Activated T-cell treated with anti-CD3 and anti-CD28 coated beads, Interleukin-2, amount 50 U/mL, for 72 hours (primary cell): ENCODE data around the gene ENOX1. TPM values are rescaled to one million over a fixed set of nuclear protein-coding genes. Genes with fewer than 3 reads are reported as not detected.

Source experiments
- ATAC-seq, 2 donors: fragments of 150-1000 bp; cut with Tn5 transposase; replicated peaks in 1 of 2; 2 replicates each; pipeline ENCODE4 v1.10.0; 2021; ENCODE audit warnings: moderate library complexity in 2 of 2, mild to moderate bottlenecking in 1 of 2
- DNase-seq, 2 donors: peaks; one replicate each; pipeline ENCODE4 v3.0.0; 2021 to 2022; ENCODE audit warnings: mixed read lengths in 1 of 2
- H3K27ac Mint-ChIP-seq: one replicate; pipeline ENCODE4 v1.8.0; 2022; ENCODE audit warnings: mild to moderate bottlenecking, moderate library complexity, mixed read lengths
- H3K27me3 Mint-ChIP-seq: one replicate; pipeline ENCODE4 v1.8.0; 2022; ENCODE audit warnings: low read depth, mixed read lengths
- H3K36me3 Mint-ChIP-seq, 2 donors: one replicate each; pipeline ENCODE4 v1.8.0; 2022; ENCODE audit warnings: mixed read lengths in 2 of 2, mild to moderate bottlenecking in 1 of 2; ENCODE audit not compliant: insufficient read depth in 2 of 2
- H3K4me1 Mint-ChIP-seq: one replicate; pipeline ENCODE4 v1.8.0; 2022; ENCODE audit warnings: low read depth, mixed read lengths
- H3K4me3 Mint-ChIP-seq, 2 donors: one replicate each; pipeline ENCODE4 v1.8.0; 2022; ENCODE audit warnings: mild to moderate bottlenecking in 2 of 2, mixed read lengths in 2 of 2, moderate library complexity in 2 of 2
- H3K9me3 Mint-ChIP-seq, 2 donors: one replicate each; pipeline ENCODE4 v1.8.0; 2022; ENCODE audit warnings: mixed read lengths in 2 of 2
- total RNA-seq, 2 donors: library from RNA; stranded (reverse); gene quantifications; one replicate each; pipeline ENCODE4 v1.2.3, GENCODE V29; 2022

Gene ENOX1
- total RNA-seq, 2 donors from 2014 or later = 1.2 to 2.0 TPM

- no peak overlapping the region for H3K4me3 Mint-ChIP-seq
- H3K27ac Mint-ChIP-seq = no peak overlapping the region
- ATAC-seq = no peak
- no peak for DNase-seq
- no peaks in the 10 kb centered on the region for H3K27me3 Mint-ChIP-seq
- no peaks in the 10 kb centered on the region for H3K4me1 Mint-ChIP-seq
- no peaks in the 10 kb centered on the region for H3K9me3 Mint-ChIP-seq
- no peaks in the 10 kb centered on the region for H3K36me3 Mint-ChIP-seq
Measured at GRCh38 chr13:43516401-43516833, 270.4 kb downstream of the ENOX1 start.

GRCh38 chr13:43515531-43515930 is 271.2 kb downstream of the ENOX1 start:
- no peaks in the 10 kb centered on the region for H3K4me1 Mint-ChIP-seq
- no peak overlapping the region for H3K27ac Mint-ChIP-seq
- no peak for DNase-seq
- H3K4me3 Mint-ChIP-seq = no peak overlapping the region
- no peaks in the 10 kb centered on the region for H3K36me3 Mint-ChIP-seq
- ATAC-seq = no peak
- no peaks in the 10 kb centered on the region for H3K9me3 Mint-ChIP-seq
- H3K27me3 Mint-ChIP-seq = no peaks in the 10 kb centered on the region

GRCh38 chr13:43514311-43514710 is 272.5 kb downstream of the ENOX1 start:
- DNase-seq (no peak), ATAC-seq (no peak)
- H3K9me3 Mint-ChIP-seq = no peaks in the 10 kb centered on the region
- H3K36me3 Mint-ChIP-seq = no peaks in the 10 kb centered on the region
- H3K4me3 Mint-ChIP-seq = no peak overlapping the region
- no peaks in the 10 kb centered on the region for H3K27me3 Mint-ChIP-seq
- H3K4me1 Mint-ChIP-seq = no peaks in the 10 kb centered on the region
- no peak overlapping the region for H3K27ac Mint-ChIP-seq

- Mint-ChIP-seq H3K27me3 (no peaks in the 10 kb centered on the region), H3K36me3 (no peaks in the 10 kb centered on the region), H3K9me3 (no peaks in the 10 kb centered on the region), H3K4me1 (no peaks in the 10 kb centered on the region), H3K27ac (no peak overlapping the region), H3K4me3 (no peak overlapping the region)
- ATAC-seq (no peak), DNase-seq (no peak)
Measured at GRCh38 chr13:43512221-43512620, 274.6 kb downstream of the ENOX1 start.

- H3K4me3 Mint-ChIP-seq = no peak overlapping the region
Measured at GRCh38 chr13:43510956-43511901, 275.5 kb downstream of the ENOX1 start.

GRCh38 chr13:43495732-43496131 is 291.0 kb downstream of the ENOX1 start:
- no peaks in the 10 kb centered on the region for H3K4me1 Mint-ChIP-seq
- H3K36me3 Mint-ChIP-seq = no peaks in the 10 kb centered on the region
- H3K27ac Mint-ChIP-seq = no peak overlapping the region
- H3K4me3 Mint-ChIP-seq = no peak overlapping the region
- H3K9me3 Mint-ChIP-seq = peaks cover 0 to 1% of the 10 kb centered on the region in 2 donors
- ATAC-seq = no peak
- H3K27me3 Mint-ChIP-seq = peaks cover 20% of the 10 kb centered on the region
- DNase-seq = no peak

More at GRCh38 chr13:43510956-43511901, 275.5 kb downstream of the ENOX1 start:
- Mint-ChIP-seq H3K9me3 (no peaks in the 10 kb centered on the region), H3K4me1 (no peaks in the 10 kb centered on the region), H3K27me3 (no peaks in the 10 kb centered on the region), H3K27ac (no peak overlapping the region), H3K36me3 (no peaks in the 10 kb centered on the region)
- ATAC-seq = no peak
- no peak for DNase-seq

GRCh38 chr13:43494206-43494605 is 292.6 kb downstream of the ENOX1 start:
- H3K9me3 Mint-ChIP-seq = no peaks in the 10 kb centered on the region
- DNase-seq = no peak
- no peaks in the 10 kb centered on the region for H3K36me3 Mint-ChIP-seq
- peaks cover 9% of the 10 kb centered on the region for H3K27me3 Mint-ChIP-seq
- ATAC-seq = no peak
- no peaks in the 10 kb centered on the region for H3K4me1 Mint-ChIP-seq
- H3K4me3 Mint-ChIP-seq = no peak overlapping the region
- no peak overlapping the region for H3K27ac Mint-ChIP-seq

- no peaks in the 10 kb centered on the region for H3K4me1 Mint-ChIP-seq
- no peak overlapping the region for H3K4me3 Mint-ChIP-seq
- ATAC-seq (no peak), DNase-seq (no peak)
- no peaks in the 10 kb centered on the region for H3K36me3 Mint-ChIP-seq
- H3K27ac Mint-ChIP-seq = no peak overlapping the region
- H3K27me3 Mint-ChIP-seq = peaks cover 9% of the 10 kb centered on the region
- H3K9me3 Mint-ChIP-seq = no peaks in the 10 kb centered on the region
Measured at GRCh38 chr13:43493496-43494000, 293.2 kb downstream of the ENOX1 start.

- ATAC-seq = no peak
- H3K4me1 Mint-ChIP-seq = no peaks in the 10 kb centered on the region
Measured at GRCh38 chr13:43492745-43493144, 294.0 kb downstream of the ENOX1 start.

GRCh38 chr13:43492311-43492710 is 294.5 kb downstream of the ENOX1 start:
- Mint-ChIP-seq H3K36me3 (no peaks in the 10 kb centered on the region), H3K4me3 (no peak overlapping the region), H3K27me3 (peaks cover 9% of the 10 kb centered on the region), H3K4me1 (no peaks in the 10 kb centered on the region), H3K9me3 (no peaks in the 10 kb centered on the region), H3K27ac (no peak overlapping the region)
- DNase-seq (no peak), ATAC-seq (no peak)

More at GRCh38 chr13:43492745-43493144, 294.0 kb downstream of the ENOX1 start:
- no peak overlapping the region for H3K4me3 Mint-ChIP-seq
- H3K9me3 Mint-ChIP-seq = no peaks in the 10 kb centered on the region
- H3K27me3 Mint-ChIP-seq = peaks cover 9% of the 10 kb centered on the region
- no peaks in the 10 kb centered on the region for H3K36me3 Mint-ChIP-seq
- H3K27ac Mint-ChIP-seq = no peak overlapping the region
- no peak for DNase-seq

- no peaks in the 10 kb centered on the region for H3K9me3 Mint-ChIP-seq
- no peak overlapping the region for H3K4me3 Mint-ChIP-seq
- DNase-seq = no peak
- no peaks in the 10 kb centered on the region for H3K36me3 Mint-ChIP-seq
- no peak for ATAC-seq
- H3K4me1 Mint-ChIP-seq = no peaks in the 10 kb centered on the region
- H3K27ac Mint-ChIP-seq = no peak overlapping the region
- no peaks in the 10 kb centered on the region for H3K27me3 Mint-ChIP-seq
Measured at GRCh38 chr13:43489233-43489632, 297.5 kb downstream of the ENOX1 start.

- ATAC-seq (no peak), DNase-seq (no peak)
- Mint-ChIP-seq H3K4me1 (no peaks in the 10 kb centered on the region), H3K36me3 (no peaks in the 10 kb centered on the region), H3K4me3 (no peak overlapping the region), H3K27ac (no peak overlapping the region), H3K27me3 (no peaks in the 10 kb centered on the region), H3K9me3 (no peaks in the 10 kb centered on the region)
Measured at GRCh38 chr13:43487885-43488284, 298.9 kb downstream of the ENOX1 start.

- no peaks in the 10 kb centered on the region for H3K27me3 Mint-ChIP-seq
- H3K4me3 Mint-ChIP-seq = no peak overlapping the region
- ATAC-seq (no peak), DNase-seq (no peak)
- no peaks in the 10 kb centered on the region for H3K4me1 Mint-ChIP-seq
- no peak overlapping the region for H3K27ac Mint-ChIP-seq
- no peaks in the 10 kb centered on the region for H3K36me3 Mint-ChIP-seq
- no peaks in the 10 kb centered on the region for H3K9me3 Mint-ChIP-seq
Measured at GRCh38 chr13:43487461-43487860, 299.3 kb downstream of the ENOX1 start.
